AG08395 (cell line): Measurements from ENCODE around the gene KCNQ1OT1.

Experiments
- DNase-seq: peaks from one replicate; pipeline ENCODE4 v3.0.0; 2012; ENCODE audit warnings: mixed read lengths, low spot score

KCNQ1OT1 gene

DNA sequence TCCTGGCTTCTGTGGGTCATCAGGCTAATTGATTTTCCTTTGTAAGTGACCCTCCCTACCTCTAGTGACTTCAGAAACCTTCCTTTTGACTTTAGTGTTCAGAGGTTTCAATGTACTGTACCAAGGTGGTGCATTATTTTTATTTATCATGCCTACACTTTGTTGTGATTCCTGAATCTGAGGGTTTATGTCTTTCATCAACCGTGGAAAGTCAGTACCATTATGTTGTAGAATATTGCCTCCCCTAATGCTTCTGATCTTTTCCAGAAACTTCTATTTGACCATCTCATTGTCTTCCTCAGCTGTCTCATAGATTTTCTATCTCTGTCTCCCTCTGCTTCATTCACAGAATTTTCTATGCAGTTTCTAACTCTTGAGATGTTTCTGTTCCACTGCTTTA is 105.5 kb downstream of the KCNQ1OT1 start:
- no peak for DNase-seq

- DNase-seq, result no peak
These were observed 106.3 kb downstream of the KCNQ1OT1 start for GRCh38 chr11:2593393-2593950.

DNA sequence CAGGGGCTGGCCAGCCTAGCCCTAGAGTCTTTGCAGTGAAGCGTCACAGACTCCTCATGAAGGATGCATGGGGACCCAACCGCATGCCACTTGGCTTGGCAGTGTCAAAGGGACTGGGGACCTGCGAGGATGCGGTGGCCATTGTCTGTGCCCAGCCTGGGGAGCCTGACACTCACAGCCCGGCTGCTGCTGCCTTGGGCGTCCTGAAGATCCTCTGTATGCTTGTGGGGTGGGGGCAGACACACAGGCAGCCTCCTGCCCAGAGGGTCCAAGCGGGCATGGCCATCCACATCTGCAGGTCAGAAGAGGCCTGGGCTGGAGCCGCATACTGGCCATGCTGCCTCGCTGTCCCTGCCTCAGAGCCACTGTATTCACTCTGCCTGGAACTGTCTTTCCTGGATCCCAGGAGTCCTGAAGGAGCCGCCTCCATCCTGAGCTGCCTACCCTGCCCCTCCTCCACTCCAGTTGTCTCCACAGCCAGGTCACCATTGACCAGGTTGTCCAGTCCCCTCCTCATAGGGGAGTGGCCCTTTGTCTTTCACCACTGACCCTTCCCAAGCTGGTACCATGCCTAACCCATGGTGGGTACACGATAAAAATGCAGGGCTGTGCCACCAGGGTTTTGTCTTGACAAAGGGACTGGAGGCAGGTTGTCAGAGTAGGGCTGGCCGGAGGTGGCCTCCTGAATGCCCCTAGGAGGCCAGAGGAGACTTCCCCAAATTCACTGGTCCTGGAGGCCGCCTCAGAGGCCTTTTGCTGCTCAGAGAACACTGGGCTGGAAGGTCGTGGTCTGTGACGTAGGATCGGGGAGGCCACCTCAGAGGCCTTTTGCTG is 107.0 kb downstream of the KCNQ1OT1 start:
- DNase-seq, result no peak

- DNase-seq, result no peak
These were observed 108.0 kb downstream of the KCNQ1OT1 start for GRCh38 chr11:2591805-2592204.

DNA sequence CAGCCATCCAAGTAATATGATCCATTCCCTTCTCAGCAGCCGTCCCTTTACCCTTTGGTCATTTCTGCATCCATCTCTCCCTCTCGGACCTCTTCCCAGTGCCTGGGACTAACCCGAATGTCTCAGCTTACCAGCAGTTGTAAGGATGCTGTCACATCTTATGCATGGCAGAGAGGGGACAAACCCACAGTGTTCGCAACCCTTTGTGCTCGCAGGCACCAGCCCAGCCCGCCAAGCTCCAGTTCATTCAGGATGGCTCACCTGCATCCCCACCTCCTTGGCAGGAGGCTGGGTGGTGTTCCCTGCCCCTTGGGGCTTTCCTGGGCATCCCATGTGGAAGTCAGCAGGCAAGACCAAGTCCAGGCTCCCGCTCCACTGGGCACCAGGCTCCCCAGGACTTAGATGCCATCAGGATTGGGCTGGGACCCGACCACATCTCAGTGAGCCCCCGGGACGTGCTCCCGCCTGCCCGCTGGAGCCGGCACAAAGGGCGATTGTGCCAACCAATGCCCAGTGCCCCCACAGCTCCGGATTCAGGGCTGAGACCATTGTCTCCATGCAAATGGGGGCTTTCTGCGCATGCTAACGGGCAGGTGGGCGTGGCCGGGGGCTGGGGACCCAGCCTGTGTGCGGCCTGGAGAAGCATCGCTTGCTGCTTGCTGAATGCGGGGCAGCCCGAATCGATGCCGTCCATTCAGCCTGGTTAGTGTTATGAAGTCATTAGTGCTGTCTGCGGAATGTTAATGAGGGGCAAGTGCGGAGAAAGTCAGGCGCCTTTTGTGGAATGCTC is 108.6 kb downstream of the KCNQ1OT1 start:
- no peak for DNase-seq

DNA sequence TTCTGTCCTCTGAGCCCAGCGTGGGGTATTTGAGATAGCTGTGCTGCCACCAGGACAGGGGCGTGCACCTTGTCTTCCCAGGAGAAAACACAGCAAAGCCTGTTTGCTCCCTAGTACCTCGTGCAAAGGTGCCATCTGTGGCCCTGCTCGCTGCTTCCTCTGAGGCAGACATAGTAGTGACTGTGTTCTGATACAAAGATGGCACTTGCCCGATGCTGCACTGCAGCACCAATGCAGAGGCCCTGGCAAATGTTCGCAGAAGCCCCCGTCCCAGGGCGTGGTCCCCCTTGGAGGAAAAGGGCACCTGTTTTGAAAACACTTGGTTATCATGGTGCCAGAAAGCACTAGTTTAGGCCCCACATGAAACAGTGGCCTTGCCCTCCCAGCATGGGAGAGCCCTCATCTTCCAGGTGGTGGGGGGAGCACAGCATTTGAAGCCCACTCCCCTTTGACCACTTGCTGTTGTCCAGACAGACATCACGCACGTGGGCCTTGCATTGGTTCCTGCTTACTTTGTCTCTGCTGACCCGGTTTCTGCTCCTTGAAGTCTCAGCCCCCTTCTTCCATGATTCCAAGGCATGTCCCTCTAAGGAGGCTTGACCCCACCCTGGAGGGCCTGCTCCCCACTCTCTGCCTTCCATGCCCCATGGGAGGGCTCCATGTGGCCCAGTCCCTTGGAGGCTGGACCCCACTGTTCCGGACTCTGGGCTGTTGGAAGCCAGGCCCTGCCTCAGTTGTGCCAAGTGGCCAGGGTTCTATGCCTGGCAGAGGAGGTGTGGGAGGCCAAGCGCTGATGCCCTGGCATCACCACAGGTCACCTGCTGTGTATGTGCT is 109.4 kb downstream of the KCNQ1OT1 start:
- DNase-seq, result no peak

- DNase-seq, result no peak
These were observed 110.3 kb downstream of the KCNQ1OT1 start for GRCh38 chr11:2589538-2589934.

GRCh38 chr11:2588809-2589537 is 110.8 kb downstream of the KCNQ1OT1 start:
- DNase-seq, result no peak

DNA sequence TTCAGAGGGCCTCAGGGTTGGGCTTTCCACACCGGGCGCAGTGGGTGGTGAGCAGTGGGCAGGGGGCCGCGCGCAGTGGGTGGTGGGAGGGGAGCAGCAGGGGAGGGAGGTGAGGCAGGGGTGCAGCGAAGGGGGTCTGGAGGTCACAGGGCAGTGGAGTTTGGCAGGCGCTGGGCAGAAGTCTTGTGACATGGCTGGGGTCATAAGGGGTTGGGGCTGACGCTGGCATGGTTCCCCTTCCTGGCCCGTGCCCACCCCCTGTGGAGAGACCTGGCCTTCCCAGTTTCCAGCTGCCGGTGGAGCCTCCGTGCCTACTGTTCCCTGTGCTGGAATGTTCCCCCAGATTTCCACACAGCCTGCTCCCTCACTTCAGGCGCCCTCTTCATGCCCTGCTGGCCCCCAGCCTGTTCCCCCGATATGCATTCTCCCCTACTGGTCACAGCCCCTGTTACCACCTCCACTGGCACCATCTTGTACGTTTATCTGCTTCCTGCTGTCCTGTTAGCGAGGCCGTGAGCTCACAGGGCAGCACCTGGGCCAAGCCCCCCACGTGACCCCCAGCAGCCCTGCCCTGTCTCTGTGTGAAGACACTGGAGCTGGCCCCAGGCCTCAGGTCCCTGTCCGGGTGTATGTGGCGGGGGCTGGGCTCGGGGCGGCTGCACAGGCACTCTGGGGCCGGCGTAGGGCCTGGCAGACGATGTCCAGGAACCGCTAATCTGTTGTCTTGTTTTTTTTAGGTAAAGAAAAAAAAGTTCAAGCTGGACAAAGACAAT is 111.6 kb downstream of the KCNQ1OT1 start:
- no peak for DNase-seq

GRCh38 chr11:2587132-2587930 is 112.5 kb downstream of the KCNQ1OT1 start:
- no peak for DNase-seq

GRCh38 chr11:2586793-2587131 is 113.0 kb downstream of the KCNQ1OT1 start:
- DNase-seq, result no peak

DNA sequence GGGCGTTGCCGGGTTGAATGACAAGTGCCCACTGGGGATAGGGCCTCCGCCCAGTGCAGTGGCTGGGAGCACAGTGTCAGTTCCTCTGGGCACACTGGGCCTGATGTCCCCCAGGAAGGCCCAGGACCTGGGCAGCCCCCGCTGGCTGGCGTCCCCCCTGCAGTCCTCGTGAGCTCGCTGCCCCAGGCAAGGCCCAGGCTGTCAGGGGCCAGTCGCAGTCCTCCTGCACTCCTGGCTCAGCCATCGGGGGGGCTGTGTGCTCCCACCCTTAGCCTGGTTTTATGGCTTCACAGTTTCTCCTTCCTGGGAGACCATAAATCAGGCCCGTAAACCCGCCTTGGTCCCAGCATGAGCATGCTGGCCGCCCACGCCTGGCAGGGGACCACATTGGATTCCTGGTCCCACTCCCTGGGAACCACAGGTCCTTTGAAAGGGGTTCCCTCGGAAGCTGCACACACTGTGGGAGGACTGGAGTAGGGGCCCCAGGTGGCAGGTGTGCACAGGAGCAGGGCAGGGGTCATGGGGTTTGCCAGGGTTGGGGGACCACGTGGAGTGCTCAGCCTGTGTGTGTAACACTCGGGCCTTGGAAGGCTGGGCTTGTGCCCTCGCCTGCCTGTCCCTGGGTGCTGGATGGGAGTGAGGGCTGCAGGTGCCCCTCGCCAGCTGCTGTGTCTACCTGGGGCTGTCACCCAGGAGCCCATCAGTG is 113.6 kb downstream of the KCNQ1OT1 start:
- no peak for DNase-seq

DNA sequence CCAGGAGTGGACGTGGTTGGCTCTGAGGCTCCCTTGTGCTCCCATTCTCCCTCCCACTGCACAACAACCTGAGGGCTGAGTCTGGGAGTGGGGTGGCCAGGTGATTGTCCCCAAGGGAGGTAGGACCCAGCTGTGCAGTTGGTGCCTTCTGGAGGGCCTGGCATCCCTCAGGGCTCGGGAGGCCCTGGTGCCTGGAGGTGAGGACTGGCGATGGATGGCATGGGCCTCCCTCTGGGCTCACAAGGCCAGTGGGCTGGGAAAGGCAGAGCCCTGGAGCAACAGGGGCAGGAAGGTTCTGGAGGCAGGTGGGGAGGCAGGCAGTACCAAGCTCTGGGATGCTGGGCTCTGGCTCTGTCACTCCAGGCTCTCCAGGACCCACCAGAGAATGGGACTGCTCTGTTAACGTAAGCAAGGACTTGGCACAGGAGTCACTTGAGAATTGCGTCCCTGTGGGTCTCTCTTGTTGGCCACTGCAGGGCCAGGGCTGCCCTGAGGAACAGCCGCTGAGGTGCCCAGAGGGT is 114.2 kb downstream of the KCNQ1OT1 start:
- no peak for DNase-seq

GRCh38 chr11:2584812-2585565 is 114.8 kb downstream of the KCNQ1OT1 start:
- DNase-seq, result no peak

GRCh38 chr11:2584434-2584811 is 115.4 kb downstream of the KCNQ1OT1 start:
- no peak for DNase-seq

- no peak for DNase-seq
These were observed 116.2 kb downstream of the KCNQ1OT1 start for GRCh38 chr11:2583605-2583958.

GRCh38 chr11:2582946-2583604 is 116.7 kb downstream of the KCNQ1OT1 start:
- DNase-seq, result no peak
